ENCODE measurements around the gene OPN3. TPM values are rescaled to one million over a fixed set of nuclear protein-coding genes. Genes with fewer than 3 reads are reported as not detected.

OPN3 gene
- total RNA-seq, 1 experiment from 2014 or later, result 10.0 TPM

- Histone ChIP-seq H2AFZ (ENCODE audit: low read length) (no peak overlapping the region), H3K4me2 (ENCODE audit: insufficient read depth, insufficient read length, low read length) (no peak overlapping the region), H3K4me1 (ENCODE audit: insufficient read depth, low read length) (no peaks in the 10 kb centered on the region), H3K9ac (ENCODE audit: extremely low read depth, insufficient read length, low read length) (no peak overlapping the region), H2BK120ac (ENCODE audit: low read depth, low read length, poor library complexity, severe bottlenecking) (no peak overlapping the region), H3K79me2 (ENCODE audit: insufficient read depth, low read length) (no peaks in the 10 kb centered on the region), H3K56ac (ENCODE audit: insufficient read length, low read depth, low read length) (no peak overlapping the region), H4K20me1 (ENCODE audit: control insufficient read depth, insufficient read depth, insufficient read length) (no peaks in the 10 kb centered on the region), H3K14ac (ENCODE audit: insufficient read depth, low read length) (no peak overlapping the region; the same call in 1 of the 2 replicates), H4K91ac (ENCODE audit: insufficient read length, low read depth, low read length) (no peak overlapping the region), H4K8ac (replicated peaks; ENCODE audit: insufficient read length, low read depth, low read length) (no peak overlapping the region), H3K23me2 (ENCODE audit: insufficient read length, low read depth, low read length, poor library complexity, severe bottlenecking) (no peaks in the 10 kb centered on the region), H3K27ac (ENCODE audit: insufficient read length, low read depth, low read length) (no peak overlapping the region), H3K18ac (ENCODE audit: insufficient read length, low read depth, low read length) (no peak overlapping the region), H2BK12ac (ENCODE audit: insufficient read length, low read depth, low read length) (no peak overlapping the region), H3K27me3 (ENCODE audit: insufficient read depth, low read length) (no peaks in the 10 kb centered on the region), H2AK5ac (ENCODE audit: insufficient read length, low read length) (no peak overlapping the region), H3T11ph (ENCODE audit: low read length) (no peak overlapping the region), H3K9me3 (ENCODE audit: control insufficient read depth, low read depth, low read length) (no peaks in the 10 kb centered on the region), H4K5ac (ENCODE audit: insufficient read length, low read depth, low read length) (no peak overlapping the region), H2BK5ac (ENCODE audit: insufficient read length, low read length) (no peak overlapping the region), H2BK15ac (ENCODE audit: low read depth, low read length) (no peak overlapping the region), H3K4ac (ENCODE audit: low read depth, low read length) (no peak overlapping the region), H3K79me1 (ENCODE audit: insufficient read depth, low read depth, low read length, poor library complexity, severe bottlenecking) (no peaks in the 10 kb centered on the region), H2BK20ac (ENCODE audit: low read depth, low read length, poor library complexity, severe bottlenecking) (no peak overlapping the region), H3K23ac (ENCODE audit: insufficient read length, low read depth, low read length) (no peak overlapping the region)
- H3K27me3 Mint-ChIP-seq (ENCODE audit: low read depth), result no peaks in the 10 kb centered on the region
- no peak overlapping the region for H3K27ac Mint-ChIP-seq
- H3K4me1 Mint-ChIP-seq, result peaks cover 0 to 8% of the 10 kb centered on the region in 2 experiments; a peak in 1 of 4 replicates
- no peak for DNase-seq
- H3K9me3 Mint-ChIP-seq, result no peaks in the 10 kb centered on the region; a peak in 3 of 5 replicates
- peaks cover 0 to 4% (median 0%) of the 10 kb centered on the region in 3 experiments; a peak in 1 of 7 replicates for H3K36me3 Mint-ChIP-seq (ENCODE audit: insufficient read depth in 1 of 3, low read depth in 3 of 3)
- no peak overlapping the region for H3K4me3 Mint-ChIP-seq
- no CpG with 5 or more reads among the region's 4 CpGs for WGBS (ENCODE audit: extremely low coverage, insufficient read length, low lambda C conversion rate)
- no peak for TF ChIP-seq CTCF (conservative IDR thresholded peaks at IDR 0.05)
Observed at GRCh38 chr1:241579434-241579833, 60.7 kb downstream of the OPN3 start.

Data from H9 (cell line).